ENCODE data around the gene EEF2K. TPM values are rescaled to one million over a fixed set of nuclear protein-coding genes. Genes with fewer than 3 reads are reported as not detected.

The EEF2K gene
- total and polyA plus RNA-seq, 12 donors = 5.1 to 38.9 (median 21.9) TPM

GRCh38 chr16:22186517-22186916, 19.6 kb upstream of the EEF2K start:
- no peaks in the 10 kb centered on the region for H3K9me3 ChIP-seq
- ATAC-seq (no peak), DNase-seq (no peak)
- 79 to 82% methylated on average over 3 of the region's 3 CpGs for WGBS, 2 donors
- H3K4me1 ChIP-seq = peaks cover 6 to 23% (median 20%) of the 10 kb centered on the region in 9 donors
- H3K27me3 ChIP-seq = no peaks in the 10 kb centered on the region
- intact Hi-C loops (cut with DNase I) = loop anchor here in 9 of 10 donors (5.0 to 10.0 kb wide), 9 partner anchors 84 to 1032 kb away; partner anchors contain the start of genes PDZD9 (in 3 of the 9), UQCRC2 (in 2 of the 9), VWA3A (in 2 of the 9) and DNAH3 (in 1 of the 9)
- TF ChIP-seq CTCF (IDR thresholded peaks at IDR 0.05) = no peak
- H3K4me3 ChIP-seq = no peak overlapping the region
- H3K27ac ChIP-seq = no peak overlapping the region
- no peaks in the 10 kb centered on the region for H3K36me3 ChIP-seq

GRCh38 chr16:22188267-22188594, 17.8 kb upstream of the EEF2K start:
- Histone ChIP-seq H3K27me3 (no peaks in the 10 kb centered on the region), H3K4me3 (no peak overlapping the region), H3K9me3 (no peaks in the 10 kb centered on the region), H3K36me3 (no peaks in the 10 kb centered on the region), H3K4me1 (peaks cover 8 to 40% (median 36%) of the 10 kb centered on the region in 9 donors), H3K27ac (peak overlapping the region in 6 of 10 donors; percentile 29 to 98 (median 94))
- intact Hi-C loops (cut with DNase I) = loop anchor here (1.0 to 10.0 kb wide), 16 partner anchors 86 to 1033 kb away; partner anchors contain the start of genes PDZD9 (in 8 of the 10), UQCRC2 (in 3 of the 10), MOSMO (in 2 of the 10) and VWA3A (in 2 of the 10)
- DNase-seq (no peak), ATAC-seq (no peak)
- no peak for TF ChIP-seq CTCF (IDR thresholded peaks at IDR 0.05)
- WGBS, 2 donors = 70 to 82% methylated on average over 2 of the region's 2 CpGs

GRCh38 chr16:22188595-22189442, 17.3 kb upstream of the EEF2K start:
- peak; percentile 71 to 91 (median 85) for TF ChIP-seq CTCF (IDR thresholded peaks at IDR 0.05)
- Histone ChIP-seq H3K9me3 (no peaks in the 10 kb centered on the region), H3K27me3 (no peaks in the 10 kb centered on the region), H3K4me1 (peaks cover 8 to 43% (median 36%) of the 10 kb centered on the region in 9 donors), H3K4me3 (peak overlapping the region in 3 of 10 donors; percentile 74 to 82 (median 82)), H3K27ac (peak overlapping the region; percentile 80 to 98 (median 96)), H3K36me3 (no peaks in the 10 kb centered on the region)
- WGBS, 2 donors = 33 to 38% methylated on average over 8 of the region's 8 CpGs
- peak; percentile 39 to 74 for DNase-seq
- ATAC-seq = no peak
- intact Hi-C loops (cut with DNase I) = loop anchor here (1.0 to 10.0 kb wide), 16 partner anchors 87 to 1034 kb away; partner anchors contain the start of genes PDZD9 (in 8 of the 10), UQCRC2 (in 3 of the 10), MOSMO (in 2 of the 10) and VWA3A (in 2 of the 10)

- peak; percentile 63 to 76 for DNase-seq
- no peak for TF ChIP-seq CTCF (IDR thresholded peaks at IDR 0.05)
- WGBS, 2 donors = 7 to 9% methylated on average over 18 of the region's 18 CpGs
Measured at GRCh38 chr16:22189473-22190080, 16.5 kb upstream of the EEF2K start.

More at GRCh38 chr16:22189473-22190080, 16.5 kb upstream of the EEF2K start:
- intact Hi-C loops (cut with DNase I) = loop anchor here (1.0 to 10.0 kb wide), 18 partner anchors 17 to 1035 kb away; partner anchors contain the start of genes PDZD9 (in 7 of the 10), UQCRC2 (in 5 of the 10), MOSMO (in 2 of the 10) and VWA3A (in 2 of the 10)
- Histone ChIP-seq H3K27ac (peak overlapping the region; percentile 80 to 98 (median 96)), H3K36me3 (no peaks in the 10 kb centered on the region), H3K9me3 (no peaks in the 10 kb centered on the region), H3K27me3 (no peaks in the 10 kb centered on the region), H3K4me1 (peaks cover 8 to 43% (median 36%) of the 10 kb centered on the region in 9 donors), H3K4me3 (peak overlapping the region; percentile 12 to 86 (median 74))
- no peak for ATAC-seq

All from heart right ventricle (tissue), 16 donors.